IMR-90 (cell line): Measurements from ENCODE around the gene PLCB4. TPM values are rescaled to one million over a fixed set of nuclear protein-coding genes. Genes with fewer than 3 reads are reported as not detected.

Experiments
- ATAC-seq: fragments of 200-7000 bp; cut with Tn5 transposase; 2 replicates; pipeline ENCODE4 v1.9.1; 2020; ENCODE audit warnings: low read depth, mild to moderate bottlenecking, moderate library complexity
- BruUV-seq: library from RNA; stranded (reverse); fragments of 400-500 nt; replicated peaks from 2 replicates; lab custom pipeline; 2021; lab: Mats Ljungman, UMichigan
- CTCF ChIA-PET: fragments of 300-600 bp; formaldehyde crosslinking; extraction: SDS; loops from one replicate; lab custom pipeline; 2021; ENCODE audit warnings: antibody characterized with exemption; lab: Yijun Ruan, JAX
- POLR2A ChIA-PET: fragments of 300-600 bp; sonication (Branson Sonifier 250); formaldehyde crosslinking; loops from one replicate; lab custom pipeline; 2022; ENCODE audit warnings: antibody characterized with exemption; ENCODE audit not compliant: unreplicated experiment; lab: Charles Lee
- DNase-seq: peaks from one replicate; pipeline ENCODE4 v3.0.0; 2013
- H2AFZ ChIP-seq: replicated peaks from 2 replicates; pipeline ENCODE3; 2013; ENCODE audit warnings: low read length, mild to moderate bottlenecking; ENCODE audit not compliant: poor library complexity
- H2AK5ac ChIP-seq: 2 replicates; pipeline ENCODE4 v1.6.1; 2013; ENCODE audit warnings: low read depth, low read length, inconsistent platforms
- H2AK9ac ChIP-seq: replicated peaks from 2 replicates; pipeline ENCODE3; 2013; ENCODE audit warnings: mild to moderate bottlenecking, low read depth, low read length, moderate library complexity; ENCODE audit not compliant: poor library complexity
- H2BK120ac ChIP-seq: 2 replicates; pipeline ENCODE4 v1.6.1; 2013; ENCODE audit warnings: low read depth, low read length, inconsistent platforms
- H2BK15ac ChIP-seq: 3 replicates; pipeline ENCODE4 v1.6.1; 2013; ENCODE audit warnings: low read depth, low read length, inconsistent platforms
- H2BK20ac ChIP-seq: 2 replicates; pipeline ENCODE4 v1.6.1; 2013; ENCODE audit warnings: low read depth, mild to moderate bottlenecking, inconsistent platforms, low read length, moderate library complexity
- H2BK5ac ChIP-seq: 2 replicates; pipeline ENCODE4 v1.6.1; 2013; ENCODE audit warnings: mild to moderate bottlenecking, low read depth, low read length, inconsistent platforms; ENCODE audit not compliant: poor library complexity, severe bottlenecking
- H3K14ac ChIP-seq: replicated peaks from 2 replicates; pipeline ENCODE4 v1.6.1; 2013; ENCODE audit warnings: low read depth, low read length, inconsistent platforms
- H3K18ac ChIP-seq: 2 replicates; pipeline ENCODE4 v1.6.1; 2013; ENCODE audit warnings: low read depth, low read length, control low read depth
- H3K23ac ChIP-seq: 2 replicates; pipeline ENCODE4 v1.6.1; 2013; ENCODE audit warnings: low read depth, low read length, inconsistent platforms
- H3K27ac ChIP-seq: 2 replicates; pipeline ENCODE4 v1.5.1; 2013; ENCODE audit warnings: mild to moderate bottlenecking, control low read depth, low read length; ENCODE audit not compliant: insufficient read depth
- H3K27me3 ChIP-seq: 2 replicates; pipeline ENCODE4 v1.6.1; 2013; ENCODE audit warnings: low read length; ENCODE audit not compliant: control insufficient read depth, insufficient read depth
- H3K36me3 ChIP-seq: 2 replicates; pipeline ENCODE4 v1.6.1; 2013; ENCODE audit warnings: low read length, mixed read lengths; ENCODE audit not compliant: control insufficient read depth, insufficient read depth
- H3K4ac ChIP-seq: 2 replicates; pipeline ENCODE4 v1.6.1; 2013; ENCODE audit warnings: low read depth, low read length, inconsistent platforms
- H3K4me1 ChIP-seq: 2 replicates; pipeline ENCODE4 v1.6.1; 2013; ENCODE audit warnings: low read length, mixed read lengths; ENCODE audit not compliant: control insufficient read depth, insufficient read depth
- H3K4me2 ChIP-seq: 2 replicates; pipeline ENCODE4 v1.6.1; 2013; ENCODE audit warnings: low read depth, mild to moderate bottlenecking, control low read depth, low read length, moderate library complexity
- H3K4me3 ChIP-seq: 2 replicates; pipeline ENCODE4 v1.5.1; 2013; ENCODE audit warnings: low read depth, mild to moderate bottlenecking, control low read depth, low read length, moderate library complexity; ENCODE audit not compliant: insufficient read depth
- H3K56ac ChIP-seq: 2 replicates; pipeline ENCODE4 v1.6.1; 2013; ENCODE audit warnings: low read length, inconsistent platforms; ENCODE audit not compliant: insufficient read depth; ENCODE audit errors: extremely low read depth
- H3K79me1 ChIP-seq, 2 experiments: 2 replicates each; pipeline ENCODE4 v1.6.1; 2013; ENCODE audit warnings: low read length in 2 of 2, inconsistent platforms in 1 of 2, low read depth in 1 of 2
- H3K9ac ChIP-seq: 2 replicates; pipeline ENCODE4 v1.6.1; 2013; ENCODE audit warnings: low read depth, low read length, control low read depth
- H3K9me1 ChIP-seq: 2 replicates; pipeline ENCODE4 v1.6.1; 2013; ENCODE audit warnings: low read length, inconsistent platforms; ENCODE audit not compliant: insufficient read depth
- H3K9me3 ChIP-seq: 2 replicates; pipeline ENCODE4 v1.6.1; 2013; ENCODE audit warnings: low read length; ENCODE audit not compliant: control insufficient read depth, insufficient read depth
- H4K20me1 ChIP-seq: 2 replicates; pipeline ENCODE4 v1.6.1; 2013; ENCODE audit warnings: low read length, inconsistent platforms; ENCODE audit not compliant: insufficient read depth
- H4K5ac ChIP-seq: 2 replicates; pipeline ENCODE4 v1.6.1; 2013; ENCODE audit warnings: mild to moderate bottlenecking, low read depth, low read length, control low read depth
- H4K8ac ChIP-seq, 2 experiments: 2 replicates each; pipeline ENCODE4 v1.6.1; 2013; ENCODE audit warnings: low read depth in 2 of 2, low read length in 2 of 2, control low read depth in 1 of 2, inconsistent platforms in 1 of 2
- H4K91ac ChIP-seq: 2 replicates; pipeline ENCODE4 v1.6.1; 2013; ENCODE audit warnings: low read depth, low read length, inconsistent platforms; ENCODE audit not compliant: insufficient read depth
- BHLHE40 ChIP-seq: fragments of 150-350 bp; IDR thresholded peaks from 2 replicates; pipeline ENCODE4 v1.6.1; 2016; ENCODE audit warnings: mild to moderate bottlenecking, low read depth, low read length
- CEBPB ChIP-seq: IDR thresholded peaks from 2 replicates; pipeline ENCODE4 v1.6.1; 2012; ENCODE audit warnings: low read depth, low read length, improper control_type of control experiment
- CHD1 ChIP-seq: IDR thresholded peaks from 2 replicates; pipeline ENCODE4 v1.6.1; 2012; ENCODE audit warnings: low read depth, low read length, improper control_type of control experiment
- FOS ChIP-seq: fragments of 150-350 bp; IDR thresholded peaks from 2 replicates; pipeline ENCODE4 v1.6.1; 2016; ENCODE audit warnings: low read depth, low read length
- MAFK ChIP-seq: IDR thresholded peaks from 2 replicates; pipeline ENCODE4 v1.6.1; 2012; ENCODE audit warnings: low read depth, low read length, improper control_type of control experiment
- MAZ ChIP-seq: IDR thresholded peaks from 2 replicates; pipeline ENCODE4 v1.6.1; 2012; ENCODE audit warnings: low read depth, mild to moderate bottlenecking, low read length, improper control_type of control experiment, moderate library complexity, borderline replicate concordance
- MXI1 ChIP-seq: IDR thresholded peaks from 2 replicates; pipeline ENCODE4 v1.6.1; 2012; ENCODE audit warnings: low read depth, mild to moderate bottlenecking, low read length, moderate library complexity, borderline replicate concordance
- NFE2L2 ChIP-seq: fragments of 150-350 bp; IDR thresholded peaks from 2 replicates; pipeline ENCODE4 v1.6.1; 2016; ENCODE audit warnings: low read depth, mild to moderate bottlenecking, low read length
- POLR2A ChIP-seq: IDR thresholded peaks from 2 replicates; pipeline ENCODE4 v1.6.1; 2012; ENCODE audit warnings: mild to moderate bottlenecking, low read depth, low read length
- RAD21 ChIP-seq: IDR thresholded peaks from 2 replicates; pipeline ENCODE4 v1.6.1; 2012; ENCODE audit warnings: low read length, improper control_type of control experiment
- RCOR1 ChIP-seq: IDR thresholded peaks from 2 replicates; pipeline ENCODE4 v1.6.1; 2012; ENCODE audit warnings: mild to moderate bottlenecking, low read length, improper control_type of control experiment; ENCODE audit not compliant: insufficient replicate concordance
- RFX5 ChIP-seq: IDR thresholded peaks from 2 replicates; pipeline ENCODE4 v1.8.0; 2012; ENCODE audit warnings: low read depth, mild to moderate bottlenecking, low read length, moderate library complexity
- SMC3 ChIP-seq: fragments of 150-350 bp; IDR thresholded peaks from 2 replicates; pipeline ENCODE4 v1.6.1; 2016; ENCODE audit warnings: low read depth, mild to moderate bottlenecking, antibody characterized with exemption, low read length, moderate library complexity
- WGBS, 2 experiments: methylation state at CpG; one replicate each; pipeline versions ENCODE4 v1.1.5 to v1.1.7; 2013; ENCODE audit warnings: missing lambda C conversion rate in 2 of 2; ENCODE audit not compliant: insufficient read length in 1 of 2; ENCODE audit errors: extremely low coverage in 2 of 2; 5-methylcytosine and 5-hydroxymethylcytosine counted together
- dilution Hi-C: fragments of 300-500 bp; cut with HindIII; formaldehyde crosslinking; loops from one replicate; pipeline ENCODE4 v1.14.3; 2018; ENCODE audit warnings: low sequenced_read_pairs; ENCODE audit not compliant: unreplicated experiment
- in situ Hi-C: fragments of 300-500 bp; cut with MboI; formaldehyde crosslinking; loops from 3 replicates; pipeline ENCODE4 v1.14.3; 2019; ENCODE audit warnings: low sequenced_read_pairs, inconsistent platforms, mixed read lengths
- intact Hi-C: fragments of 100-400 bp; cut with micrococcal nuclease; formaldehyde crosslinking; loops from 2 replicates; pipeline ENCODE4 v1.10.0; 2022
- polyA plus RNA-seq, 3 experiments: library from polyadenylated mRNA; depleted of rRNA; stranded (reverse); fragments of >200 nt; gene quantifications; 2 replicates each; pipeline ENCODE4 v1.2.3, GENCODE V29; 2012; ENCODE audit warnings: low replicate concordance in 1 of 3
- total RNA-seq: library from RNA; depleted of rRNA; stranded (reverse); fragments of >200 nt; gene quantifications from 2 replicates; pipeline ENCODE4 v1.2.3, GENCODE V29; 2012
- TF ChIP-seq, protein P1 (sequence below): fragments of 150-350 bp; IDR thresholded peaks from 2 replicates; pipeline ENCODE4 v1.6.1; 2016; ENCODE audit warnings: low read depth, mild to moderate bottlenecking, low read length, moderate library complexity, borderline replicate concordance
- TF ChIP-seq, protein P2 (sequence below): fragments of 150-350 bp; IDR thresholded peaks from 2 replicates; pipeline ENCODE4 v1.6.1; 2017; ENCODE audit warnings: mild to moderate bottlenecking, antibody characterized with exemption, low read length, low read depth
- TF ChIP-seq, protein P3 (sequence below): conservative IDR thresholded peaks from 2 replicates; pipeline ENCODE4 v1.5.1; 2012; ENCODE audit warnings: mild to moderate bottlenecking, low read depth, low read length, improper control_type of control experiment

The PLCB4 gene
- total and polyA plus RNA-seq, 2 of the 4 experiments (the other 2 are of a cell fraction): 12.5 to 24.0 TPM

DNA sequence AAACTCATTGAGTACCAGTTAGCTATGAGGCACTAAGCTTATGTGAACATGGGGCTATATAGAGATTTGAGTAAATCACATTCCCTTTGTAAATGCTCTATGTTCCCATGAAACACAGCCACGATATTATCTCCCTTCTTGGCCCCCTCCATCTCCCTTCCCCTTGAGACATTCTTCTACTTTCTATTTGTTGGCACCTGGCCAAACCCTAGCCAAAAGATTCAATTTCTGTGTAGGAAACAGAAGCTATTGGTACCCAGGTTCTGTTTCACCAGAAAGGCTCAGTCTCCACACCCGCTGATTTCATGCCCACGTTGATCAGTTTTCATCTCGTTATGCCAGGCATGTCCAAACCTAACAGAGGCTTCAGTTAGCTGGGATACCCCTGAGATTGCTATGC, 300.0 kb downstream of the PLCB4 start:
- H4K20me1 ChIP-seq: no peaks in the 10 kb centered on the region
- no peak overlapping the region; the same call in 1 of the 2 replicates for H3K4ac ChIP-seq
- in situ Hi-C loops: loop anchor here (10.0 kb wide), 2 partner anchors 514 to 604 kb away; no protein-coding TSS in a partner anchor
- peaks cover 10% of the 10 kb centered on the region for H3K9me1 ChIP-seq
- H4K8ac ChIP-seq: no peak overlapping the region
- ATAC-seq: no peak
- no peak overlapping the region for H3K9ac ChIP-seq
- H2BK15ac ChIP-seq: no peak overlapping the region
- no peak overlapping the region for H2AK9ac ChIP-seq
- no peak overlapping the region for H3K14ac ChIP-seq
- H3K79me1 ChIP-seq: peaks cover 11 to 13% of the 10 kb centered on the region in 2 experiments; a peak in 3 of 4 replicates
- intact Hi-C loops: no loop called here
- H2BK5ac ChIP-seq: no peak overlapping the region
- H3K9me3 ChIP-seq: no peaks in the 10 kb centered on the region
- DNase-seq: no peak
- H2AK5ac ChIP-seq: no peak overlapping the region
- peak overlapping the region; percentile 23; the same call in 1 of the 2 replicates for H2BK120ac ChIP-seq
- CTCF ChIA-PET: interaction anchor here (0.6 to 1.3 kb wide), 2 partner anchors 272 to 579 kb away, joined by 3 read pairs; no protein-coding TSS in a partner anchor
- no peak overlapping the region for H3K18ac ChIP-seq
- dilution Hi-C loops: loop anchor here (25.0 kb wide), 1 partner anchor 607 kb away; no protein-coding TSS in a partner anchor
- H3K23ac ChIP-seq: no peak overlapping the region
- H3K27ac ChIP-seq: no peak overlapping the region
- POLR2A ChIA-PET: no interaction called here
- peak overlapping the region; percentile 8; the same call in 1 of the 2 replicates for H2BK20ac ChIP-seq
- no TSS peak for BruUV-seq
- no peak overlapping the region for H4K5ac ChIP-seq
- TF ChIP-seq FOS (no peak), RCOR1 (no peak), CHD1 (no peak), POLR2A (no peak), MXI1 (no peak), SMC3 (no peak), MAFK (no peak), RFX5 (no peak), MAZ (no peak), BHLHE40 (no peak), NFE2L2 (no peak), RAD21 (no peak), CEBPB (no peak)
- TF ChIP-seq, protein P1, sequence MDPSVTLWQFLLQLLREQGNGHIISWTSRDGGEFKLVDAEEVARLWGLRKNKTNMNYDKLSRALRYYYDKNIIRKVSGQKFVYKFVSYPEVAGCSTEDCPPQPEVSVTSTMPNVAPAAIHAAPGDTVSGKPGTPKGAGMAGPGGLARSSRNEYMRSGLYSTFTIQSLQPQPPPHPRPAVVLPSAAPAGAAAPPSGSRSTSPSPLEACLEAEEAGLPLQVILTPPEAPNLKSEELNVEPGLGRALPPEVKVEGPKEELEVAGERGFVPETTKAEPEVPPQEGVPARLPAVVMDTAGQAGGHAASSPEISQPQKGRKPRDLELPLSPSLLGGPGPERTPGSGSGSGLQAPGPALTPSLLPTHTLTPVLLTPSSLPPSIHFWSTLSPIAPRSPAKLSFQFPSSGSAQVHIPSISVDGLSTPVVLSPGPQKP: no peak
- TF ChIP-seq, protein P2, sequence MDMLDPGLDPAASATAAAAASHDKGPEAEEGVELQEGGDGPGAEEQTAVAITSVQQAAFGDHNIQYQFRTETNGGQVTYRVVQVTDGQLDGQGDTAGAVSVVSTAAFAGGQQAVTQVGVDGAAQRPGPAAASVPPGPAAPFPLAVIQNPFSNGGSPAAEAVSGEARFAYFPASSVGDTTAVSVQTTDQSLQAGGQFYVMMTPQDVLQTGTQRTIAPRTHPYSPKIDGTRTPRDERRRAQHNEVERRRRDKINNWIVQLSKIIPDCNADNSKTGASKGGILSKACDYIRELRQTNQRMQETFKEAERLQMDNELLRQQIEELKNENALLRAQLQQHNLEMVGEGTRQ: no peak
- TF ChIP-seq, protein P3, sequence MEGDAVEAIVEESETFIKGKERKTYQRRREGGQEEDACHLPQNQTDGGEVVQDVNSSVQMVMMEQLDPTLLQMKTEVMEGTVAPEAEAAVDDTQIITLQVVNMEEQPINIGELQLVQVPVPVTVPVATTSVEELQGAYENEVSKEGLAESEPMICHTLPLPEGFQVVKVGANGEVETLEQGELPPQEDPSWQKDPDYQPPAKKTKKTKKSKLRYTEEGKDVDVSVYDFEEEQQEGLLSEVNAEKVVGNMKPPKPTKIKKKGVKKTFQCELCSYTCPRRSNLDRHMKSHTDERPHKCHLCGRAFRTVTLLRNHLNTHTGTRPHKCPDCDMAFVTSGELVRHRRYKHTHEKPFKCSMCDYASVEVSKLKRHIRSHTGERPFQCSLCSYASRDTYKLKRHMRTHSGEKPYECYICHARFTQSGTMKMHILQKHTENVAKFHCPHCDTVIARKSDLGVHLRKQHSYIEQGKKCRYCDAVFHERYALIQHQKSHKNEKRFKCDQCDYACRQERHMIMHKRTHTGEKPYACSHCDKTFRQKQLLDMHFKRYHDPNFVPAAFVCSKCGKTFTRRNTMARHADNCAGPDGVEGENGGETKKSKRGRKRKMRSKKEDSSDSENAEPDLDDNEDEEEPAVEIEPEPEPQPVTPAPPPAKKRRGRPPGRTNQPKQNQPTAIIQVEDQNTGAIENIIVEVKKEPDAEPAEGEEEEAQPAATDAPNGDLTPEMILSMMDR: no peak
- H3K27me3 ChIP-seq: no peaks in the 10 kb centered on the region
- H3K4me3 ChIP-seq: no peak overlapping the region
- H2AFZ ChIP-seq: no peak overlapping the region
- H3K4me1 ChIP-seq: peaks cover 4% of the 10 kb centered on the region
- no peak overlapping the region for H3K56ac ChIP-seq
- no peak overlapping the region for H3K4me2 ChIP-seq
- WGBS, 2 experiments: no CpG with 5 or more reads among the region's 4 CpGs
- H3K36me3 ChIP-seq: peaks cover 19% of the 10 kb centered on the region
- H4K91ac ChIP-seq: no peak overlapping the region
